Stimulated activated CD8-positive, alpha-beta memory T cell treated with anti-CD3 and anti-CD28 coated beads, Interleukin-12 subunit alpha, Interleukin-12 subunit beta, amount 100 ng/mL, for 24 hours (primary cell): Measurements from ENCODE around the gene OGDH.
"Not testable (repeated sequence)": the region's sequence is repeated elsewhere in the genome, so short reads cannot be mapped to it uniquely, and the experiment has no call there.

Experiments
- DNase-seq: peaks from one replicate; pipeline ENCODE4 v3.0.0-alpha.2; 2020; ENCODE audit errors: extremely low read depth

OGDH gene

DNA sequence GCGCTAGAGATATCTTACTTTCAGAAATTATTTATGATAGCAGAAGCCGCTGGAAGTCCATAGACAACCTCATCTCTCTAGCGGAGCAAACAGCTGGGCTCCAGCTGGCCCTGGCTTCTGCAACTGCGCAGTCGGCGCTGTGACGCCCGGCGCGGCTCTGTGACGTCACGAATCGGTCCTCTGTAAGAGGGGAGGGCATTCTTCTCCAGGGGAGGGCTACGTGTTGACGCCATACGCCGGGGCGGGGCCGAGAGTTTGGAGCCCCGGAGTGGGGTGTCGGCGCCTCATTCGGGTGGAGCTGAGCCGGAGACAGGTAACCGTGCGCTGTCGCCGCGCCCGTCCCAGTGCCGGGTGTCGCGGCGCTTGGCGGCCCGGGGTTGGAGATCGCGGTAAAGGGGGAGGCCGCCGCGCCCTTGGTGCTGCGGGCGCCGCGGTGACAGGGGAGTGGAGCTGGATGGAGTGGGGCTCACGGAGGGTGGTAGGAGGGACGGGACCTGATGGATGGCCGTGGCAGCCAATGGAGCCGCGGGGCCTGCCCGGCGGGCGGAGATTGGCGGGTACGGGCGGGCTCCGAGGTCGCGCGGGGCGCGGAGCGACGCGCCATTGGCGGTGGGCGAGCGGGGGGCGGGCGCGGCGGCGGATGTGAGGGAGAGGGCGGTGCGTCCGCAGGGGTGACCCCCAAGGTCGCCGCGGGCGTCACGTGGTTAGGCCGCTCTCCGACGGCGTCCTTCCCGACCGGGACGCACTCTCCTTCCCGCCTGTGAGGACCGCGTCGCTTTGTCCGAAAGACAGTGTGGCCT lies at the start of gene OGDH:
OGDH (plus strand) TSS at position 287 of the 800 bp plus-strand sequence. CDS start 17,717 bp downstream, outside the sequence.
- DNase-seq, result peak; percentile 98

DNA sequence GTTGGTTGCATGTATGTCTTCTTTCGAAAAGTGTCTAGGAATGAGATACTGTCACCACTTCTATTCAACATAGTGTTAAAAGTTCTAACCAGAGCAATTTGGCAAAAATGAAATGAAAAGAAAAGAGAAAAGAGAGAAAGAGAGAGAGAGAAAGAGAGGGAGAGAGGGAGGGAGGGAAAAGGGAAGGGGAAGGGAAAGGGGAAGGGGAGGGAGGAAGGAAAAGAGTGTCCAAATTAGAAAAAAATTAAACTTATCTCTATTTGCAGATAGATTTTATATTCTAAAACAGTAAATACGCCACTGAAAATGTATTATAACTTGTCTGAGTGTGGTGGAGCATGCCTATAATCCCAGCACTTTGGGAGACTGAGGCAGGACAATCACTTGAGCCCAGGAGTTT lies 48.9 kb upstream of the OGDH start:
- DNase-seq, result no peak

DNA sequence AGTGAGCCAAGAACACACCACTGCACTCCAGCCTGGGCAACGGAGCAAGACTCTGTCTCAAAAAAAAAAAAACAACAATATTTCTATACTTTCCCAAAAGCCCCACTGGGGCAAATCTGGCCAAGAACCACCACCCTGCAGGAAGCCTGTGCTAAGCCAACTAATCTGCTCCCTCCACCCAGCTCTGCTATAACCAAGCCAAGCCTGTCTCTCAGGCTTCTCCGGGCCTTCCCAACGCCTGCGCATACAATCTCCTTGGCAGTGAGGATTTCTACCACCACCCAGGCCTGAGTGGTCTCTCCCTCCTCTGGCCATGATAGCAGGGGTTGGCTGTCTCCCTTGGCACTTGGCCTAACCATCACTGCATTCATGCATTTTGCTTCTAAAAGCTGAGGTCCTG lies 46.9 kb upstream of the OGDH start:
- DNase-seq, result no peak

- DNase-seq, result no peak
Observed at GRCh38 chr7:44561481-44561880, 44.9 kb upstream of the OGDH start.

- no peak for DNase-seq
Observed at GRCh38 chr7:44561962-44562621, 44.3 kb upstream of the OGDH start.

GRCh38 chr7:44562622-44562962 lies 43.8 kb upstream of the OGDH start:
- DNase-seq, result not testable (repeated sequence)

DNA sequence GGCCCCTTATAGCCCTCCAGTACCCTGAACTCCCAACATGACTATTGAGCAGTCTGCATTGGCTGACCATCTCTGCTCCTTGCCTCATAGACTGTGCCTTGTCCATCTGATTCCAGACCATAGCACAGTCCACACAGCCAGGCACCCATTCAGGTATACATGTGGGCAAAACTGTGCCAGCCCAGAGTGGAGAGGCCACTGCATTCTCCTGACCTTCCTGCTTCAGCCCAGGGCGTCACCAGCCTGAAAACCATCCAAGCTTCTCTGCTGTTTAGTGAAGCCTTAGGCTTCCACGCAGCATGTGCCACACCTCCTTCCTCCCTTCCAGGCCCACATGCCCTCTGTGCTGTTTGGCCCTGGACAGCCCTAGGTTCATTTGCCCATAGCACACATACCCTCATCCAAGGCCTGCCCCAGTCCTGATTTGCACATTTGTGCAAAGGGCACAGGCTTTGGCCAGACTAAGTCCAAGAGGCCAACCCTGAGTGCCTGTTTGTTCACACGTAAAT lies 43.2 kb upstream of the OGDH start:
- no peak for DNase-seq

DNA sequence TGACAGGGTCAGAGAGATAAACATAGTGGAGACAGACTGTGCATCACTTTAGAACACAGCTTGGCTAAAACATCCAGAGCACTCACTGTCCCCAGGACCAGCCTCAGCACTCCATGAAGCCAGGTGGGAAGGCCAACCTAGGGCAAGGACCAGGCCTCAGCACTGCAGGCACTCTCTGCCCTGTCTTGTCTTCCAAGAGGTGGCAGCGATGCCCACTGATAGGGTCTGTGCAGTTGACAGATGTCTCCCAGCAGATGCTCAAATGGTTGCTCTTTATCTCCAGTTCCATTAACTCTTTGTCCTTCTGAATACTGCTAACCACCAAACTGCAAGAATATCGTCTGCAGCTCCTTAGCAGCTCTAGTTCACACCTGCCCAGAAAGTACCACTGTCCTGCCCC lies 41.8 kb upstream of the OGDH start:
- no peak for DNase-seq

GRCh38 chr7:44565097-44565794 lies 41.2 kb upstream of the OGDH start:
- DNase-seq, result no peak

- no peak for DNase-seq
Observed at GRCh38 chr7:44565795-44566559, 40.5 kb upstream of the OGDH start.

DNA sequence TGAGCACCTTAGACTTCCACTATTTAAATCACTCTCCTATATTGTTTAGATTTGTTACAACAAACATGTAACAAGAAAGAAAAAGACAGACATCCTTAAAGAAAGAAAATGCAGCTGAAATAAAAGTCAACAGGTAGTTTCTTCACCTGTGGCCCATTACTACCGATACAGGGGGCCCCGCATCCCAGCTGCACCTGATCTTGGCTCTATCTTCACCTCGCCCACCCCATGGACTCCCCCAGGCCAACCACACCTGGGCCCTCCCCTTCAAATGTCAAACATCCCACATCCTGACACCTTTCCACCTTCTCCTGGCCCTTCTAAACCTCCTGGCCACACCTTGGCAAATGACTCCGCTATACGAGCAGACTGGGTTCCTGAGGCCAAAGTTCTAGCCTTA lies 39.7 kb upstream of the OGDH start:
- no peak for DNase-seq

GRCh38 chr7:44567884-44568283 lies 38.5 kb upstream of the OGDH start:
- no peak for DNase-seq

- no peak for DNase-seq
Observed at GRCh38 chr7:44568771-44569560, 37.5 kb upstream of the OGDH start.

- no peak for DNase-seq
Observed at GRCh38 chr7:44569959-44570358, 36.5 kb upstream of the OGDH start.

- DNase-seq, result no peak
Observed at GRCh38 chr7:44572771-44573170, 33.7 kb upstream of the OGDH start.

DNA sequence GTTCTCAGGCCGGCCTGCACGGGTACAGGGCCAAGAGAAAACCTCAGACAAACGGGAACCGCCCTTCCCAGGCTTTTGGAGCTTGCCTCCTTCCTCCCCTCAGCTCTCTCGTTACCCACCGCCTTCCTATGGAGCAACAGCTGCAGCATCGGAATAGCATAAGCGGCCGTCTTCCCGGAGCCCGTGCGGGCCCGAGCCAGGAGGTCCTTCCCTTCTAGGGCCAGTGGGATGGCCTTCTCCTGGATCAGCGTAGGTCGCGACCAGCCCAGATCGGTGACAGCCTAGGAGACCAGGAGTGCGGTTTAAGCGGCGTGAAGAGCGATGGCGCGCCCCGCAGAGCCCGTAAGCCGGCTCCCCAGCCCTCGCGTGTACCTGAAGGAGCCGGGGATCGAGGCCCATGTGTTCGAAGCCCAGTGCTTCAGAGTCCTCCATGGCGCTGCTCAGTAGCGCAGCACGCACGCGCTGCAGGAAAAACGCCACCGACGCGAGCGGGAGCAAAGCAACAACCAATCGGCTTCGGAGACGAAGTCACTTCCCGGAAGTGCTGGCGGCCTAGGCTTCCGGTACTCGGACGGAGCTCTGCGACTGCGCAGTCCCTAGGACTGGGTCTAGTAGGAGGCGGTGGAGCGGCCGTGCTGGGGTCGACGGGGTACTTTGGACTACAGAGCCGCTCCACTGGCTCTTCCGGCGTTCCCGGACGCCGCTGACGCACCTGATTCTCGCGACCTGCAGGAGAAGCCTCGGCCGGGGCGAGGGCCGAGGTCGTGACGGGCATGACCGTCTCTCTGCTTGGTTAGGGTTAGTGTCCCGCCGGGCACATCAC lies 32.8 kb upstream of the OGDH start, which contains the start of gene DDX56:
DDX56 (minus strand) TSS at position 445 of the 823 bp plus-strand sequence; CDS start at position 432, 13 bp downstream.
- DNase-seq, result peak; percentile 81

DNA sequence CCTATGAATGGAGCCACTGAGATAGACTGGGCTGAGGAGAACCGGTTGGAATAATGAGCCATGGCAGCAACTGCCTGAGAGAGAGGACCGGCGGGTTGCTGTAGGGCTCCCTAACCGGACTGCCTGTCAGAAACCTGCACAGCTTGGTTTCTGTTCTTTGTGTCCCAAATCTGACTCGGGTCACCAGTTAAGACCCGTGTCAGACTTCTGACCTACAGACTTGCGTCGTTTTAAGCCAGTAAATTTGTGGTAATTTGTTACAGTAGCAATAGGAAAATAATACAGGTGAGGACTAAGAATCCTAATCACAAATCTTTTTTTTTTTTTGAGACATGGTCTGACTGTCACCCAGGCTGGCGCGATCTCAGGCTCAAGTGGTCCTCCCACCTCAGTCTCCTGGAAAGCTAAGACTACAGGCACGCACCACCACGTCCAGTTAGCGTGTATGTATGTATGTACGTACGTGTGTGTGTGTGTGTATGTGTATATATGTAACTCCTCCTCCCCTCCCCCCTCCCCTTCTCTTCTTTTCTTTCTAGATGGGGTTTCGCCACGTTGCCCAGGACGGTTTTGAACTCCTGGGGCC lies 32.0 kb upstream of the OGDH start:
- no peak for DNase-seq

- DNase-seq, result no peak
Observed at GRCh38 chr7:44575054-44575453, 31.4 kb upstream of the OGDH start.

- no peak for DNase-seq
Observed at GRCh38 chr7:44576228-44576627, 30.2 kb upstream of the OGDH start.
